A549 treated with RU486 at 1 μM for 4 hours (cell line): ENCODE measurements around the gene P2RX5. TPM values are rescaled to one million over a fixed set of nuclear protein-coding genes. Genes with fewer than 3 reads are reported as not detected.

ENCODE experiments used
- total RNA-seq: library from RNA; stranded (reverse); fragments of 200-300 nt; extraction: Qiagen RNA extraction; gene quantifications from 5 replicates; pipeline ENCODE4 v1.2.3, GENCODE V29; 2022; ENCODE audit warnings: low read depth

The P2RX5 gene
- 15.2 to 23.3 TPM (median 21.4 TPM) in 5 replicates for total RNA-seq

GRCh38 chr17:3695723-3696411, at the start of gene P2RX5:
Gene P2RX5, minus strand, starts transcription at chr17:3696155. Its CDS starts 150 bp downstream, at chr17:3696005.

GRCh38 chr17:3723556-3724377, 27.8 kb upstream of the P2RX5 start, which contains the start of gene HASPIN:
Gene HASPIN, plus strand, starts transcription at chr17:3723903. Its CDS starts 33 bp downstream, at chr17:3723936.

GRCh38 chr17:3668279-3669084, 27.5 kb downstream of the P2RX5 start, which contains the start of the genes EMC6 and TAX1BP3:
Gene EMC6, plus strand, starts transcription at chr17:3668812. Its CDS starts 335 bp downstream, at chr17:3669147.
Gene TAX1BP3, minus strand, starts transcription at chr17:3668578. Its CDS starts 52 bp downstream, at chr17:3668526.

DNA sequence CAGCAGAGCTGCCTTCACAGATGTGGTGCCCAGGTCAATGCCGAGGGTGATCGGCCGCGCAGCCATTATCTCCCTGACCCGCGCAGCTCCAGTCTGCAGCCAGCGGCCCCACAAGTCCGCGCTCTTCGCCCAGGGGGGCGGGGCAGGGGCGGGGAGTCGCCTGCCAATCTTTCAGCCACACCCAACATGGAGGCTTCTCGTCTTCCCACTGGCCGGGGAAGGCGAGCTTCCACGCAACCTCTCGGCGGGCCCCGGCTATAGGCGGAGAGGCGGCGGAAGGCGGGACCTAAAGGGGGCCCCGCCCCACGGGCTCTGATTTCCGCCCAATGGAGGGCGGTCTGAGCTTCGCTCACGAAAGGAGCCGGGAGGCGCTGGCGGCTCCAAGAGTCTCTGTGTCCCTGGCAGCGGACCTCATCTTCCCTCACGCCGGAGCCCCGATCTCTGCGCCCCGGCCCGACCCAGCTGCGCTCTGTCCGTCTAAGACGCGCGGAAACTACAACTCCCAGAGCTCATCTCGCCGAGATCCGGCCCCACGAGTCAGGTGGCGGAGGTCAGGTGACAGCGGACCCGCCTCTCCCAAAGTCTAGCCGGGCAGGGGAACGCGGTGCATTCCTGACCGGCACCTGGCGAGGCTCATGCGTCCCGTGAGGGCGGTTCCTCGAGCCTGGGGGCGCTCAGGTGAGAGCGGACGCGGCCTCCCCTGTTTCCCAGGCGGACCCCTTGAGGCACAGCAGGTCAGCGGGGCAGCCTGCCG, 59.6 kb downstream of the P2RX5 start, which contains the start of the genes CTNS and SHPK:
TSS of gene CTNS (plus strand) at position 607 of the 754 bp plus-strand sequence. CDS start 3,447 bp downstream, outside the sequence.
TSS of gene SHPK (minus strand) at position 97 of the 754 bp plus-strand sequence. CDS start at position 66, 31 bp downstream.

Other genes starting within 250 kb of the P2RX5 start
- gene SPATA22, start 224.3 kb downstream of the P2RX5 start, total RNA-seq: not detected in 5 replicates
- not detected in 5 replicates for gene ASPA, start 220.2 kb downstream of the P2RX5 start, total RNA-seq
- 0.22 to 0.34 TPM (median 0.31 TPM) in 5 replicates for gene TRPV3, start 138.3 kb downstream of the P2RX5 start, total RNA-seq
- 3.0 to 5.1 TPM (median 4.1 TPM) in 5 replicates for gene TRPV1, start 86.7 kb downstream of the P2RX5 start, total RNA-seq
- 12.0 to 16.6 TPM (median 15.1 TPM) in 5 replicates for gene SHPK, start 59.9 kb downstream of the P2RX5 start, total RNA-seq
- gene CTNS, start 59.4 kb downstream of the P2RX5 start, total RNA-seq: 12.9 to 15.3 TPM (median 13.3 TPM) in 5 replicates
- gene TAX1BP3, start 27.6 kb downstream of the P2RX5 start, total RNA-seq: 272 to 346 TPM (median 308 TPM) in 5 replicates
- 113 to 164 TPM (median 164 TPM) in 5 replicates for gene EMC6, start 27.3 kb downstream of the P2RX5 start, total RNA-seq
- 13.7 to 16.9 TPM (median 13.9 TPM) in 5 replicates for gene HASPIN, start 27.7 kb upstream of the P2RX5 start, total RNA-seq
- 94.5 to 108 TPM (median 99.9 TPM) in 5 replicates for gene ITGAE, start 105.0 kb upstream of the P2RX5 start, total RNA-seq
- 30.5 to 35.2 TPM (median 31.0 TPM) in 5 replicates for gene NCBP3, start 150.1 kb upstream of the P2RX5 start, total RNA-seq
- 14.3 to 15.7 TPM (median 15.3 TPM) in 5 replicates for gene CAMKK1, start 196.9 kb upstream of the P2RX5 start, total RNA-seq
- 0.07 TPM in 1 of 5 replicates, not detected in the others for gene P2RX1, start 220.3 kb upstream of the P2RX5 start, total RNA-seq